NCI-H345 treated with DMSO at 0.1 percent for 48 hours (cell line): ENCODE results near the gene BRIX1.
"Not testable (repeated sequence)": the region's sequence is repeated elsewhere in the genome, so short reads cannot be mapped to it uniquely, and the experiment has no call there.

ENCODE experiments used
- DNase-seq: peaks from one replicate; lab custom pipeline; 2025; ENCODE audit not compliant: unreplicated experiment; lab: John Stamatoyannopoulos, UW

Gene BRIX1

DNA sequence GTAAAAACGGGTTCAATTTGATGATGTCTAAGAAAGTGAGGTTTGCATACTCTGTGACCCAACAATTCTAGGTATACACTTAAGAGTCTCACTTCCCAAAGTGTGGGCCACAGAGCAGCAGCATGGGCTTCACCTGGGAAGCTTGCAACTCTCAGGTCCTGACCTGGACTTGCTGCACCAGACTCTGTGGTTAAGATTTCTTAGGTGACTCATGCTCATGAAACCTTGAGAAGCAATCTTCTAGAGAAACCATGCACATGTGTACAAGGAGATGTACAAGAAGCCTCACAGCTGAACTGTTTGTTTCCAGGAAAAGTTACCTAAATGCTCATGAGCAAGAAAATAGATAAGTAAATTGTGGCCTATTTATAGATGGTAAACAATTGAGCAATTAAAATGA is 43.8 kb downstream of the BRIX1 start:
- no peak for DNase-seq

DNA sequence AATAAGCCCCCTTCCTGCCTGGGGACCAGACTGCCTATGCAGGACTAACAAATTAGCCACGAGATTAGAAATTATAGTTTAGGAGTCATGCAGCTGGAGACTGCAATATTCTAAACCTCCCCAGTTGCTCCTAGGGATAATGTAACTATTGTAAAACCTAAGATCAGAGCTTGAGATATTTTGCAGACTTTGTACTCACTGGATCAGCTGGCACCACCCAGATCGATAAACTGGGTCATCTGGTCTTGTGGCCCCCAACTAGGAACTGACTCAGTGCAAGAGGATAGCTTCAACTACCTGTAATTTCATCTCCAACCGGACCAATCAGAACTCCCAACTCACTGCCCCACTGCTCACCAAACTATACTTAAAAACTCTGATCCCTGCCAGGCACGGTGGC is 52.0 kb downstream of the BRIX1 start:
- no peak for DNase-seq

DNA sequence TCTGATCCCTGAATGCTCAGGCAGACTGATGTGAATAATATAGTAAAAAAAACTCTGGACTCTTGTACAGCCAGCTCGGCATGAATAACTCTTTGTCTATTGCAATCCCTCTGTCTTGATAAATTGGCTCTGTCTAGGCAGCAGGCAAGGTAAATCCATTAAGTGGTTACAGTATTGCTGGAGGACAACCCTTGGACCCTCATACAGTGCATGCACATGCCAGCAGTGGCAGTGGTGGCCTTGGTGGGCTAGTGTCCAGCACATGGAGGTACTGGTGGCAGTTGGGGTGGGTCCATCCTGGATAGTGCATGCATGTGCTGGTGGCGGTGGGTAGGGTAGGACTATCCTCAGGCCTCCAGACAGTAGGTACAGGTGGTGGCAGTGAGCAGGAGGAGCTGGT is 52.7 kb downstream of the BRIX1 start:
- no peak for DNase-seq

DNA sequence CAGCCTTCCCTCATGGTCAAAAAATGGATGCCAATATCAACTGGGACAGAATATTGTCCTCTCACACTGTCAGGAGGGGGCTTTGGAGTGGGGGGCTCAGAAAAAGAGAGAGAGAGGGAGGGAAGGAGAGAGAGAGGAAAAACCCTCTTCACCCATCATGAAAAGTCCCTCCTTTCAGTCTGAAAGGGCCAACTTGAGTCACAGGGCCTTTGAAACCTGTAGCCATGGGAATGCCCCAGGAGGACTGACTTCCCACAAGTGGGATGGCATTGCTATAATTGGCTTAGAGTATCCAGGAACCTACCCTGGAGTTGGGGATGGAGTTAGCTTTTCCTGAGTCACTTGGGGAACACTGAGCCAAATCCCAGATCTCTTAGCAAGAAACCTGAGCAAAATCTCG is 55.0 kb downstream of the BRIX1 start:
- no peak for DNase-seq

DNA sequence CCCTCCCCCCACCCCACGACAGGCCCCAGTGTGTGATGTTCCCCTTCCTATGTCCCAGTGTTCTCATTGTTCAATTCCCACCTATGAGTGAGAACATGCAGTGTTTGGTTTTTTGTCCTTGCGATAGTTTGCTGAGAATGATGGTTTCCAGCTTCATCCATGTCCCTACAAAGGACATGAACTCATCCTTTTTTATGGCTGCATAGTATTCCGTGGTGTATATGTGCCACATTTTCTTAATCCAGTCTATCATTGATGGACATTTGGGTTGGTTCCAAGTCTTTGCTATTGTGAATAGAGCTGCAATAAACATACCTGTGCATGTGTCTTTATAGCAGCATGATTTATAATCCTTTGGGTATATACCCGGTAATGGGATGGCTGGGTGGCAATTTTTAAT is 56.1 kb downstream of the BRIX1 start:
- not testable (repeated sequence) for DNase-seq
